Uterus (tissue), 4 donors: Measurements from ENCODE around the gene TRPV6. TPM values are rescaled to one million over a fixed set of nuclear protein-coding genes. Genes with fewer than 3 reads are reported as not detected.
A peak's percentile ranks its signal among the peaks of the same experiment; 100 is the strongest.

Experiments
- DNase-seq, 2 donors: peaks; one replicate each; pipeline ENCODE4 v3.0.0-alpha.2; 2019 to 2020
- H3K27ac ChIP-seq, 2 donors: fragments of 200-600 bp; sonication (generic); 1 replicate in 1 of 2; 2 replicates in 1 of 2; pipeline ENCODE4 v1.5.1; 2016 to 2018
- H3K27me3 ChIP-seq, 2 donors: fragments of 200-600 bp; sonication (generic); one replicate each; pipeline ENCODE4 v1.5.1; 2018 to 2019; ENCODE audit warnings: control low read depth in 1 of 2
- H3K36me3 ChIP-seq, 2 donors: fragments of 200-600 bp; sonication (generic); one replicate each; pipeline ENCODE4 v1.5.1; 2019; ENCODE audit warnings: control low read depth in 1 of 2
- H3K4me1 ChIP-seq, 2 donors: fragments of 200-600 bp; sonication (generic); one replicate each; pipeline ENCODE4 v1.5.1; 2018 to 2019; ENCODE audit warnings: control low read depth in 1 of 2
- H3K4me3 ChIP-seq, 2 donors: fragments of 200-600 bp; sonication (generic); 1 replicate in 1 of 2; 2 replicates in 1 of 2; pipeline ENCODE4 v1.5.1; 2018 to 2019; ENCODE audit warnings: mild to moderate bottlenecking in 1 of 2
- H3K9me3 ChIP-seq, 2 donors: fragments of 200-600 bp; sonication (generic); one replicate each; pipeline ENCODE4 v1.5.1; 2019; ENCODE audit warnings: control low read depth in 1 of 2
- CTCF ChIP-seq, 4 experiments: fragments of 200-600 bp in 2 of 4; fragments of 450-650 bp in 2 of 4; sonication (generic) in 2 of 4; IDR thresholded peaks; one replicate each; pipeline ENCODE4 v1.5.1; 2016 to 2019; ENCODE audit warnings: antibody characterized with exemption in 4 of 4, mild to moderate bottlenecking in 2 of 4, moderate library complexity in 1 of 4
- POLR2A ChIP-seq, 2 donors: fragments of 450-650 bp; IDR thresholded peaks; one replicate each; pipeline ENCODE4 v1.6.1; 2016; ENCODE audit warnings: antibody characterized with exemption in 2 of 2, mild to moderate bottlenecking in 1 of 2, moderate library complexity in 1 of 2
- intact Hi-C: fragments of 100-400 bp; cut with DNase I; formaldehyde crosslinking; loops from one replicate; pipeline ENCODE4 v1.15.1; 2023; ENCODE audit warnings: low total_unique reads
- total RNA-seq, 4 donors: library from RNA; depleted of rRNA in 3 of 4; stranded (reverse); fragments of >200 nt in 3 of 4; gene quantifications; one replicate each; pipeline versions ENCODE4 v1.1.0 to v1.2.4, GENCODE V29; 2014 to 2023
- donor health status: DM: yes; HTN: yes; CAD: no.

The TRPV6 gene
- 1 to 10 TPM in 1 of 4 donors, under 1 TPM in 1, not detected in 2; 0.46 to 1.3 TPM for total RNA-seq

- no peaks in the 10 kb centered on the region for H3K27me3 ChIP-seq
- intact Hi-C loops, result no loop called here
- H3K4me1 ChIP-seq, result no peaks in the 10 kb centered on the region
- TF ChIP-seq CTCF (IDR thresholded peaks at IDR 0.05) (no peak), POLR2A (IDR thresholded peaks at IDR 0.05) (no peak)
- H3K4me3 ChIP-seq, result no peak within 1 kb of the TSS
- peak in 1 of 2 donors; percentile 8 for DNase-seq
- no peaks in the 10 kb centered on the region for H3K36me3 ChIP-seq
- no peak within 1 kb of the TSS for H3K27ac ChIP-seq
- H3K9me3 ChIP-seq, result no peaks in the 10 kb centered on the region
Measured at GRCh38 chr7:142885311-142886230, at the start of gene TRPV6. Gene TRPV6 (minus strand): TSS chr7:142885745.

- H3K27me3 ChIP-seq, result no peaks in the 10 kb centered on the region
- no peak overlapping the region for H3K4me3 ChIP-seq
- no peaks in the 10 kb centered on the region for H3K9me3 ChIP-seq
- intact Hi-C loops, result no loop called here
- no peaks in the 10 kb centered on the region for H3K4me1 ChIP-seq
- H3K36me3 ChIP-seq, result no peaks in the 10 kb centered on the region
- DNase-seq, result no peak
- no peak overlapping the region for H3K27ac ChIP-seq
- no peak for TF ChIP-seq POLR2A (IDR thresholded peaks at IDR 0.05)
- no peak for TF ChIP-seq CTCF (IDR thresholded peaks at IDR 0.05)
Measured at GRCh38 chr7:142934056-142934455, 48.5 kb upstream of the TRPV6 start.

GRCh38 chr7:142933624-142934023, 48.1 kb upstream of the TRPV6 start, which contains the start of gene TRPV5:
Gene TRPV5 (minus strand): TSS chr7:142933746. CDS start chr7:142933459, 287 bp downstream.
- Histone ChIP-seq H3K27ac (no peak within 1 kb of the TSS), H3K27me3 (no peaks in the 10 kb centered on the region), H3K36me3 (no peaks in the 10 kb centered on the region), H3K4me3 (no peak within 1 kb of the TSS), H3K9me3 (no peaks in the 10 kb centered on the region), H3K4me1 (no peaks in the 10 kb centered on the region)
- no peak for DNase-seq
- intact Hi-C loops, result no loop called here
- TF ChIP-seq CTCF (IDR thresholded peaks at IDR 0.05) (no peak), POLR2A (IDR thresholded peaks at IDR 0.05) (no peak)

- Histone ChIP-seq H3K4me1 (no peaks in the 10 kb centered on the region), H3K36me3 (no peaks in the 10 kb centered on the region), H3K4me3 (no peak overlapping the region), H3K27ac (no peak overlapping the region), H3K27me3 (no peaks in the 10 kb centered on the region), H3K9me3 (no peaks in the 10 kb centered on the region)
- TF ChIP-seq CTCF (IDR thresholded peaks at IDR 0.05) (no peak), POLR2A (IDR thresholded peaks at IDR 0.05) (no peak)
- no peak for DNase-seq
- intact Hi-C loops, result no loop called here
Measured at GRCh38 chr7:142933092-142933475, 47.5 kb upstream of the TRPV6 start.

GRCh38 chr7:142932386-142933091, 47.0 kb upstream of the TRPV6 start:
- DNase-seq, result no peak
- TF ChIP-seq POLR2A (IDR thresholded peaks at IDR 0.05), result no peak
- TF ChIP-seq CTCF (IDR thresholded peaks at IDR 0.05), result no peak
- no peak overlapping the region for H3K4me3 ChIP-seq
- H3K27ac ChIP-seq, result no peak overlapping the region
- intact Hi-C loops, result no loop called here
- H3K9me3 ChIP-seq, result no peaks in the 10 kb centered on the region
- no peaks in the 10 kb centered on the region for H3K27me3 ChIP-seq
- no peaks in the 10 kb centered on the region for H3K36me3 ChIP-seq
- H3K4me1 ChIP-seq, result no peaks in the 10 kb centered on the region
